IMR-90 (cell line): ENCODE data around the gene ZCCHC12. TPM values are rescaled to one million over a fixed set of nuclear protein-coding genes. Genes with fewer than 3 reads are reported as not detected.

ENCODE experiments used
- ATAC-seq: fragments of 200-7000 bp; cut with Tn5 transposase; 2 replicates; pipeline ENCODE4 v1.9.1; 2020; ENCODE audit warnings: low read depth, mild to moderate bottlenecking, moderate library complexity
- BruUV-seq: library from RNA; stranded (reverse); fragments of 400-500 nt; replicated peaks from 2 replicates; lab custom pipeline; 2021; lab: Mats Ljungman, UMichigan
- CTCF ChIA-PET: fragments of 300-600 bp; formaldehyde crosslinking; extraction: SDS; loops from one replicate; lab custom pipeline; 2021; ENCODE audit warnings: antibody characterized with exemption; lab: Yijun Ruan, JAX
- POLR2A ChIA-PET: fragments of 300-600 bp; sonication (Branson Sonifier 250); formaldehyde crosslinking; loops from one replicate; lab custom pipeline; 2022; ENCODE audit warnings: antibody characterized with exemption; ENCODE audit not compliant: unreplicated experiment; lab: Charles Lee
- DNase-seq: peaks from one replicate; pipeline ENCODE4 v3.0.0; 2013
- H2AFZ ChIP-seq: replicated peaks from 2 replicates; pipeline ENCODE3; 2013; ENCODE audit warnings: low read length, mild to moderate bottlenecking; ENCODE audit not compliant: poor library complexity
- H2AK5ac ChIP-seq: 2 replicates; pipeline ENCODE4 v1.6.1; 2013; ENCODE audit warnings: low read depth, low read length, inconsistent platforms
- H2AK9ac ChIP-seq: replicated peaks from 2 replicates; pipeline ENCODE3; 2013; ENCODE audit warnings: mild to moderate bottlenecking, low read depth, low read length, moderate library complexity; ENCODE audit not compliant: poor library complexity
- H2BK120ac ChIP-seq: 2 replicates; pipeline ENCODE4 v1.6.1; 2013; ENCODE audit warnings: low read depth, low read length, inconsistent platforms
- H2BK15ac ChIP-seq: 3 replicates; pipeline ENCODE4 v1.6.1; 2013; ENCODE audit warnings: low read depth, low read length, inconsistent platforms
- H2BK20ac ChIP-seq: 2 replicates; pipeline ENCODE4 v1.6.1; 2013; ENCODE audit warnings: low read depth, mild to moderate bottlenecking, inconsistent platforms, low read length, moderate library complexity
- H2BK5ac ChIP-seq: 2 replicates; pipeline ENCODE4 v1.6.1; 2013; ENCODE audit warnings: mild to moderate bottlenecking, low read depth, low read length, inconsistent platforms; ENCODE audit not compliant: poor library complexity, severe bottlenecking
- H3K14ac ChIP-seq: replicated peaks from 2 replicates; pipeline ENCODE4 v1.6.1; 2013; ENCODE audit warnings: low read depth, low read length, inconsistent platforms
- H3K18ac ChIP-seq: 2 replicates; pipeline ENCODE4 v1.6.1; 2013; ENCODE audit warnings: low read depth, low read length, control low read depth
- H3K23ac ChIP-seq: 2 replicates; pipeline ENCODE4 v1.6.1; 2013; ENCODE audit warnings: low read depth, low read length, inconsistent platforms
- H3K27ac ChIP-seq: 2 replicates; pipeline ENCODE4 v1.5.1; 2013; ENCODE audit warnings: mild to moderate bottlenecking, control low read depth, low read length; ENCODE audit not compliant: insufficient read depth
- H3K27me3 ChIP-seq: 2 replicates; pipeline ENCODE4 v1.6.1; 2013; ENCODE audit warnings: low read length; ENCODE audit not compliant: control insufficient read depth, insufficient read depth
- H3K36me3 ChIP-seq: 2 replicates; pipeline ENCODE4 v1.6.1; 2013; ENCODE audit warnings: low read length, mixed read lengths; ENCODE audit not compliant: control insufficient read depth, insufficient read depth
- H3K4ac ChIP-seq: 2 replicates; pipeline ENCODE4 v1.6.1; 2013; ENCODE audit warnings: low read depth, low read length, inconsistent platforms
- H3K4me1 ChIP-seq: 2 replicates; pipeline ENCODE4 v1.6.1; 2013; ENCODE audit warnings: low read length, mixed read lengths; ENCODE audit not compliant: control insufficient read depth, insufficient read depth
- H3K4me2 ChIP-seq: 2 replicates; pipeline ENCODE4 v1.6.1; 2013; ENCODE audit warnings: low read depth, mild to moderate bottlenecking, control low read depth, low read length, moderate library complexity
- H3K4me3 ChIP-seq: 2 replicates; pipeline ENCODE4 v1.5.1; 2013; ENCODE audit warnings: low read depth, mild to moderate bottlenecking, control low read depth, low read length, moderate library complexity; ENCODE audit not compliant: insufficient read depth
- H3K56ac ChIP-seq: 2 replicates; pipeline ENCODE4 v1.6.1; 2013; ENCODE audit warnings: low read length, inconsistent platforms; ENCODE audit not compliant: insufficient read depth; ENCODE audit errors: extremely low read depth
- H3K79me1 ChIP-seq, 2 experiments: 2 replicates each; pipeline ENCODE4 v1.6.1; 2013; ENCODE audit warnings: low read length in 2 of 2, inconsistent platforms in 1 of 2, low read depth in 1 of 2
- H3K9ac ChIP-seq: 2 replicates; pipeline ENCODE4 v1.6.1; 2013; ENCODE audit warnings: low read depth, low read length, control low read depth
- H3K9me1 ChIP-seq: 2 replicates; pipeline ENCODE4 v1.6.1; 2013; ENCODE audit warnings: low read length, inconsistent platforms; ENCODE audit not compliant: insufficient read depth
- H3K9me3 ChIP-seq: 2 replicates; pipeline ENCODE4 v1.6.1; 2013; ENCODE audit warnings: low read length; ENCODE audit not compliant: control insufficient read depth, insufficient read depth
- H4K20me1 ChIP-seq: 2 replicates; pipeline ENCODE4 v1.6.1; 2013; ENCODE audit warnings: low read length, inconsistent platforms; ENCODE audit not compliant: insufficient read depth
- H4K5ac ChIP-seq: 2 replicates; pipeline ENCODE4 v1.6.1; 2013; ENCODE audit warnings: mild to moderate bottlenecking, low read depth, low read length, control low read depth
- H4K8ac ChIP-seq, 2 experiments: 2 replicates each; pipeline ENCODE4 v1.6.1; 2013; ENCODE audit warnings: low read depth in 2 of 2, low read length in 2 of 2, control low read depth in 1 of 2, inconsistent platforms in 1 of 2
- H4K91ac ChIP-seq: 2 replicates; pipeline ENCODE4 v1.6.1; 2013; ENCODE audit warnings: low read depth, low read length, inconsistent platforms; ENCODE audit not compliant: insufficient read depth
- CEBPB ChIP-seq: IDR thresholded peaks from 2 replicates; pipeline ENCODE4 v1.6.1; 2012; ENCODE audit warnings: low read depth, low read length, improper control_type of control experiment
- CHD1 ChIP-seq: IDR thresholded peaks from 2 replicates; pipeline ENCODE4 v1.6.1; 2012; ENCODE audit warnings: low read depth, low read length, improper control_type of control experiment
- FOS ChIP-seq: fragments of 150-350 bp; IDR thresholded peaks from 2 replicates; pipeline ENCODE4 v1.6.1; 2016; ENCODE audit warnings: low read depth, low read length
- MAFK ChIP-seq: IDR thresholded peaks from 2 replicates; pipeline ENCODE4 v1.6.1; 2012; ENCODE audit warnings: low read depth, low read length, improper control_type of control experiment
- MAZ ChIP-seq: IDR thresholded peaks from 2 replicates; pipeline ENCODE4 v1.6.1; 2012; ENCODE audit warnings: low read depth, mild to moderate bottlenecking, low read length, improper control_type of control experiment, moderate library complexity, borderline replicate concordance
- MXI1 ChIP-seq: IDR thresholded peaks from 2 replicates; pipeline ENCODE4 v1.6.1; 2012; ENCODE audit warnings: low read depth, mild to moderate bottlenecking, low read length, moderate library complexity, borderline replicate concordance
- NFE2L2 ChIP-seq: fragments of 150-350 bp; IDR thresholded peaks from 2 replicates; pipeline ENCODE4 v1.6.1; 2016; ENCODE audit warnings: low read depth, mild to moderate bottlenecking, low read length
- POLR2A ChIP-seq: IDR thresholded peaks from 2 replicates; pipeline ENCODE4 v1.6.1; 2012; ENCODE audit warnings: mild to moderate bottlenecking, low read depth, low read length
- RAD21 ChIP-seq: IDR thresholded peaks from 2 replicates; pipeline ENCODE4 v1.6.1; 2012; ENCODE audit warnings: low read length, improper control_type of control experiment
- RCOR1 ChIP-seq: IDR thresholded peaks from 2 replicates; pipeline ENCODE4 v1.6.1; 2012; ENCODE audit warnings: mild to moderate bottlenecking, low read length, improper control_type of control experiment; ENCODE audit not compliant: insufficient replicate concordance
- RFX5 ChIP-seq: IDR thresholded peaks from 2 replicates; pipeline ENCODE4 v1.8.0; 2012; ENCODE audit warnings: low read depth, mild to moderate bottlenecking, low read length, moderate library complexity
- SMC3 ChIP-seq: fragments of 150-350 bp; IDR thresholded peaks from 2 replicates; pipeline ENCODE4 v1.6.1; 2016; ENCODE audit warnings: low read depth, mild to moderate bottlenecking, antibody characterized with exemption, low read length, moderate library complexity
- USF2 ChIP-seq: fragments of 150-350 bp; IDR thresholded peaks from 2 replicates; pipeline ENCODE4 v1.6.1; 2017; ENCODE audit warnings: mild to moderate bottlenecking, antibody characterized with exemption, low read length, low read depth
- WGBS, 2 experiments: methylation state at CpG; one replicate each; pipeline versions ENCODE4 v1.1.5 to v1.1.7; 2013; ENCODE audit warnings: missing lambda C conversion rate in 2 of 2; ENCODE audit not compliant: insufficient read length in 1 of 2; ENCODE audit errors: extremely low coverage in 2 of 2; 5-methylcytosine and 5-hydroxymethylcytosine counted together
- dilution Hi-C: fragments of 300-500 bp; cut with HindIII; formaldehyde crosslinking; loops from one replicate; pipeline ENCODE4 v1.14.3; 2018; ENCODE audit warnings: low sequenced_read_pairs; ENCODE audit not compliant: unreplicated experiment
- in situ Hi-C: fragments of 300-500 bp; cut with MboI; formaldehyde crosslinking; loops from 3 replicates; pipeline ENCODE4 v1.14.3; 2019; ENCODE audit warnings: low sequenced_read_pairs, inconsistent platforms, mixed read lengths
- intact Hi-C: fragments of 100-400 bp; cut with micrococcal nuclease; formaldehyde crosslinking; loops from 2 replicates; pipeline ENCODE4 v1.10.0; 2022
- polyA plus RNA-seq, 3 experiments: library from polyadenylated mRNA; depleted of rRNA; stranded (reverse); fragments of >200 nt; gene quantifications; 2 replicates each; pipeline ENCODE4 v1.2.3, GENCODE V29; 2012; ENCODE audit warnings: low replicate concordance in 1 of 3
- total RNA-seq: library from RNA; depleted of rRNA; stranded (reverse); fragments of >200 nt; gene quantifications from 2 replicates; pipeline ENCODE4 v1.2.3, GENCODE V29; 2012

The ZCCHC12 gene
- total and polyA plus RNA-seq, 2 of the 4 experiments (the other 2 are of a cell fraction), result under 0.01 to 0.07 TPM

- Histone ChIP-seq H3K27ac (no peak overlapping the region), H3K9me1 (no peaks in the 10 kb centered on the region), H2BK15ac (no peak overlapping the region), H3K4ac (no peak overlapping the region), H2AK5ac (no peak overlapping the region), H4K5ac (no peak overlapping the region), H3K9ac (no peak overlapping the region), H2BK120ac (no peak overlapping the region), H4K8ac (no peak overlapping the region), H3K18ac (no peak overlapping the region), H3K9me3 (no peaks in the 10 kb centered on the region), H3K4me1 (no peaks in the 10 kb centered on the region), H3K79me1 (no peaks in the 10 kb centered on the region), H4K91ac (no peak overlapping the region), H2BK5ac (no peak overlapping the region), H2AK9ac (no peak overlapping the region), H4K20me1 (no peaks in the 10 kb centered on the region), H3K23ac (no peak overlapping the region), H3K14ac (no peak overlapping the region), H3K56ac (no peak overlapping the region), H2AFZ (no peak overlapping the region), H3K36me3 (no peaks in the 10 kb centered on the region), H3K27me3 (peaks cover 2% of the 10 kb centered on the region), H3K4me3 (no peak overlapping the region), H2BK20ac (no peak overlapping the region), H3K4me2 (no peak overlapping the region)
- intact Hi-C loops (no loop called here), dilution Hi-C loops (no loop called here), in situ Hi-C loops (no loop called here)
- TF ChIP-seq RAD21 (no peak), NFE2L2 (no peak), SMC3 (no peak), FOS (no peak), MAZ (no peak), RFX5 (no peak), RCOR1 (no peak), POLR2A (no peak), USF2 (no peak), CHD1 (no peak), MAFK (no peak), MXI1 (no peak), CEBPB (no peak)
- ATAC-seq (no peak), DNase-seq (no peak)
- POLR2A ChIA-PET, result no interaction called here
- CTCF ChIA-PET, result no interaction called here
- BruUV-seq, result no TSS peak
- WGBS, 2 experiments, result no CpG with 5 or more reads among the region's 1 CpG
These were observed 41.6 kb downstream of the ZCCHC12 start for GRCh38 chrX:118865231-118865630.
